ENCODE measurements around the gene WNT7B.
A peak's percentile ranks its signal among the peaks of the same experiment; 100 is the strongest.

The WNT7B gene

DNA sequence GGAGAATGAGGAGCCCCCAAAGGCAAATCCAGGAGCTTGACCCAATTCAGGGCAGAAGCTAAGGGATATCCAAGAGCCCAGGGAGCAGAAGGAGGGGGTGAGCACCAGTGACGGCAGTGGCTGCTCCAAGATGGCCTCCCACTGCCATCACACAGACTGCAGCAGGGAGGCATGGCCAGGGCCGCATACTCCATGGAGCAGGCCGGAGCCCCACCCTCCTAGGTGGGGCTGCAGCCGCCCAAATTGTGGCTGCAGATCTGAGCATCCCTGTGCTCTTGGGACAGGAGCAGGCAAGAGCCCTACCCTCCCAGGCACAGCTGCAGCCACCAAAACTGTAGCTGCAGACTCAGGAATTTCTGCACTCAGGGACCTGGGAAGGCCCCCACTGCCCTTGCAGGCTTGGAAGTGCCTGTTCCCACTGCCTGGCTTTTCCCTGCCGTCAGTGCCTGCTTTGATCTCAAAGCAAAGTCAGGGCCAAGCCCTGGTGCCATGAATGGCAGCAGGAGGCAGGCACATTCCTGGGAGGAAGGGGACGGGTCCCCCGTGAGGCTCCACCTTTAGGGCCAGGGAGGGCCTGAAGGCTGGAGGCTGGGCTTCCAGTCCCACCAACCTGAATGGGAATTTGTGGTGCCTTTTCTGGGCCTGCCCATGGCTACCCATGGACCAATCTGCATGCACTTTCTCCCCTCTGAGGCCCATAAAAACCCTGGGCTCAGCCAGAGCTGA lies 10.3 kb upstream of the WNT7B start:
- H3K4me3 ChIP-seq (ENCODE audit: low read depth, low read length), result no peak overlapping the region
- POLR2A ChIA-PET, result no interaction called here
- DNase-seq (ENCODE audit: low read depth, low spot score), result no peak
- TF ChIP-seq, protein P1, sequence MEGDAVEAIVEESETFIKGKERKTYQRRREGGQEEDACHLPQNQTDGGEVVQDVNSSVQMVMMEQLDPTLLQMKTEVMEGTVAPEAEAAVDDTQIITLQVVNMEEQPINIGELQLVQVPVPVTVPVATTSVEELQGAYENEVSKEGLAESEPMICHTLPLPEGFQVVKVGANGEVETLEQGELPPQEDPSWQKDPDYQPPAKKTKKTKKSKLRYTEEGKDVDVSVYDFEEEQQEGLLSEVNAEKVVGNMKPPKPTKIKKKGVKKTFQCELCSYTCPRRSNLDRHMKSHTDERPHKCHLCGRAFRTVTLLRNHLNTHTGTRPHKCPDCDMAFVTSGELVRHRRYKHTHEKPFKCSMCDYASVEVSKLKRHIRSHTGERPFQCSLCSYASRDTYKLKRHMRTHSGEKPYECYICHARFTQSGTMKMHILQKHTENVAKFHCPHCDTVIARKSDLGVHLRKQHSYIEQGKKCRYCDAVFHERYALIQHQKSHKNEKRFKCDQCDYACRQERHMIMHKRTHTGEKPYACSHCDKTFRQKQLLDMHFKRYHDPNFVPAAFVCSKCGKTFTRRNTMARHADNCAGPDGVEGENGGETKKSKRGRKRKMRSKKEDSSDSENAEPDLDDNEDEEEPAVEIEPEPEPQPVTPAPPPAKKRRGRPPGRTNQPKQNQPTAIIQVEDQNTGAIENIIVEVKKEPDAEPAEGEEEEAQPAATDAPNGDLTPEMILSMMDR (IDR thresholded peaks at IDR 0.05; ENCODE audit: insufficient read depth, low read length, missing control alignments), result no peak
- CTCF ChIA-PET, result interaction anchor here (1.0 to 1.7 kb wide), 4 partner anchors 8 to 342 kb away, joined by 3 to 17 read pairs (median 4); no protein-coding TSS in a partner anchor

GRCh38 chr22:45984316-45984916 lies 7.5 kb upstream of the WNT7B start:
- no peak for DNase-seq (ENCODE audit: low read depth, low spot score)
- H3K4me3 ChIP-seq (ENCODE audit: low read depth, low read length), result no peak overlapping the region
- POLR2A ChIA-PET, result no interaction called here
- TF ChIP-seq, protein P1 (IDR thresholded peaks at IDR 0.05; ENCODE audit: insufficient read depth, low read length, missing control alignments), result no peak
- CTCF ChIA-PET, result interaction anchor here (0.9 to 2.0 kb wide), 6 partner anchors 11 to 406 kb away, joined by 3 to 18 read pairs (median 4); no protein-coding TSS in a partner anchor

- ChIA-PET POLR2A (no interaction called here), CTCF (interaction anchor here (1.1 to 2.0 kb wide), 2 partner anchors 12 to 120 kb away, joined by 4 to 18 read pairs; no protein-coding TSS in a partner anchor)
- TF ChIP-seq, protein P1 (IDR thresholded peaks at IDR 0.05; ENCODE audit: insufficient read depth, low read length, missing control alignments), result no peak
- no peak for DNase-seq (ENCODE audit: low read depth, low spot score)
- no peak overlapping the region for H3K4me3 ChIP-seq (ENCODE audit: low read depth, low read length)
These were observed 6.8 kb upstream of the WNT7B start for GRCh38 chr22:45983797-45984196.

GRCh38 chr22:45980761-45981160 lies 3.8 kb upstream of the WNT7B start:
- no peak for DNase-seq (ENCODE audit: low read depth, low spot score)
- TF ChIP-seq, protein P1 (IDR thresholded peaks at IDR 0.05; ENCODE audit: insufficient read depth, low read length, missing control alignments), result no peak
- CTCF ChIA-PET, result interaction anchor here (0.7 to 0.9 kb wide), 2 partner anchors 113 to 117 kb away, joined by 3 to 5 read pairs; no protein-coding TSS in a partner anchor
- H3K4me3 ChIP-seq (ENCODE audit: low read depth, low read length), result no peak overlapping the region
- POLR2A ChIA-PET, result no interaction called here

GRCh38 chr22:45980268-45980570 lies 3.3 kb upstream of the WNT7B start:
- DNase-seq (ENCODE audit: low read depth, low spot score), result no peak
- CTCF ChIA-PET, result interaction anchor here (0.7 to 0.9 kb wide), 2 partner anchors 112 to 117 kb away, joined by 3 to 5 read pairs; no protein-coding TSS in a partner anchor
- POLR2A ChIA-PET, result no interaction called here

GRCh38 chr22:45978275-45978713 lies 1.3 kb upstream of the WNT7B start:
- DNase-seq (ENCODE audit: low read depth, low spot score), result no peak
- ChIA-PET POLR2A (no interaction called here), CTCF (interaction anchor here (0.9 kb wide), 3 partner anchors 175 to 236 kb away, joined by 3 read pairs; no protein-coding TSS in a partner anchor)
- peak overlapping the region; percentile 13 for H3K4me3 ChIP-seq (ENCODE audit: low read depth, low read length)
- TF ChIP-seq, protein P1 (IDR thresholded peaks at IDR 0.05; ENCODE audit: insufficient read depth, low read length, missing control alignments), result no peak

More at GRCh38 chr22:45980268-45980570, 3.3 kb upstream of the WNT7B start:
- H3K4me3 ChIP-seq (ENCODE audit: low read depth, low read length), result no peak overlapping the region
- TF ChIP-seq, protein P1 (IDR thresholded peaks at IDR 0.05; ENCODE audit: insufficient read depth, low read length, missing control alignments), result no peak

All from AG04449 (cell line).